GM21576 (cell line): ENCODE results near the gene PREB.

Experiments used
- ATAC-seq: cut with Tn5 transposase; IDR thresholded peaks from one replicate; pipeline ENCODE4 v1.9.1; 2021; ENCODE audit warnings: mild to moderate bottlenecking, moderate library complexity; ENCODE audit not compliant: unreplicated experiment

Gene PREB

DNA sequence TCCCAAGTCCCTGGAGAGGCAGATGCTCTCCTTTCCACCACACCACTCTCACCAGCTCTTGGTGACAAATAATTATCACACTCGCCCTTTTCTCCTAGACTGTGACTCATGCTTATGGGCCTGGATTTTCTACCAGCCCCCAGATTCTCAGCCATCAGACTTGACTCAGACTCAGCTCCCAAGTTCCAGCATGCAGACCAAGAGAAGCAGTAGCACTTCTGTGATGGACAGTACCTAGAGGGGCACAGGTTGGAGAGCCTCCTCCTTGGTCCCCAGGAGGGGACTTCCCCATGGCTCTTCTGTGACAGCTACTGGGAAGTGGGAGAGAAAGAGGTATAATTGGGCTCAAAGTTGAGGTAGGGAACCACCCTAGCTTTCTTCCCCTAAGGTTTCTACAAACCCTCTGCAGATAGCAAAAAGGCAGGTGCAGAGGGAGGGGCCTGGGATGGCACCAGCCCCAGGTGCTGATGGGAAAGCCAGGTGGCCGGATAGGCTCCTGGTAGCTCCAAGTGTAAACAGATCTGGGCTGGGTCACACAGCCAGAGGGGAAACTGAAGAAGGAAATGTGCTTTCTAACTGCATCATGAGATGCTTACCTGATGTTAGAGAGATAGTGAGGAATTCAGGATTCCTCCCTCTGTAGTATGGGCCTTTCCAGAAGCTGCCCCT, 18.5 kb upstream of the PREB start:
- no peak for ATAC-seq

DNA sequence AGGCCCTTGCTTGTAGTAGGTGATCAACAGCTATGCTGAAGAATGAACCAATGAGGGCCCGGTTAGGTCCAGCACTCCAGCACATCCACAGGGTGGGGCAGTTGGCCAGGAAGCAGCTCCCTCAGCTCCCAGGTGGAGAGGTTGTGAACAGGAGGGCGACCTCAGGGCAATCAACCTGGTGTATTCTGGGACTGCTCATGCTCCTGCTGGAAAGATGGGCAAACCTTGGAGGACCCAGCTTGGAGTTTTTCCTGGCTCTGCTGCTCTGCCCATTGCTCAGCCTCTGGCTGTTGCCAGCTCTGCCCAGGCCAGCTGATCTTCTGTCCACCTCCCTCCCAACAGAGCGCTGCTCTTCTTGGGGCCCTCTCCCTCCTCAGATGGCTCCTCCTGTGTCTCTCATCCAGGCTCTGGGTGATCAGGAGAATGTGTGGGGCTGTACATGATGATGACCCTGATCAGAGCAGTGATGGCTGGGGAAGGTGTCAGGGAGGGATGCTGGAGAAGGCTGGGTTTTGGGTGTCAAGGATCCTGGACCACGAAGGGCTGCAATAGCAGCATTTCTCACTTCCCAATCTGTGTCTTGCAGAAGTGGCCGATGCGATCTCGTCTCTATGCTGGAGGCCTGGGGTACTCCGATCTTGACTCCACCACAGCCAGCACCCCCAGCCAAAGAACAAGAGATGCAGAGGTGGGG, 17.8 kb upstream of the PREB start:
- no peak for ATAC-seq

DNA sequence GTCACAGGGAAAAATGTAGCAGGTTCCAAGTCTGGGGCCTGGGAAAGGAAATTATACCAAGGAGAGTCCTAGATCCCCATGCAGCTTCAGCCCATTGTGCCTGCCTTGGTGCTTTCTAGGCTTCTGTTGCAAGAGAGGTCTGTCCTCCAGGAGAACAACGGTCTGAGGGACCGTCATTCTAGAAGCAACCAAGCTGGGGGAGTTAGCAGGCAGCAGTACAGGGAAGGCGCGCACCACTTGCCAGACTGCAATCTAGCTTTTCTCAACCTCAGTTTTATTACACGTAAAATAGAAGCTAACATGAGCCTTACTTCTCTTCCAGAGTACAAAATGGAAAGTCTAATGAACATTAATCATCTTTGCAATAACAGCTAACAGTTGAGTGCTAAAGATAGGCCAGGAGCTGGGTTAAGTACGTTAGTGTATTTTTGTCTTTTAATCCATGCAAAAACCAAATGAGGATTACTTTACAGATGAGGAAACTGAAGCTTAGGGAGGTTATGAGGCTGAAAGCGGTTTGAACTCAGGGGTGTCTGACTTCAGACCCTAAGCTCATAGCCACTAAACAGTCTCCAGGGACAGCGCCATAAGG, 16.3 kb upstream of the PREB start:
- ATAC-seq: no peak

DNA sequence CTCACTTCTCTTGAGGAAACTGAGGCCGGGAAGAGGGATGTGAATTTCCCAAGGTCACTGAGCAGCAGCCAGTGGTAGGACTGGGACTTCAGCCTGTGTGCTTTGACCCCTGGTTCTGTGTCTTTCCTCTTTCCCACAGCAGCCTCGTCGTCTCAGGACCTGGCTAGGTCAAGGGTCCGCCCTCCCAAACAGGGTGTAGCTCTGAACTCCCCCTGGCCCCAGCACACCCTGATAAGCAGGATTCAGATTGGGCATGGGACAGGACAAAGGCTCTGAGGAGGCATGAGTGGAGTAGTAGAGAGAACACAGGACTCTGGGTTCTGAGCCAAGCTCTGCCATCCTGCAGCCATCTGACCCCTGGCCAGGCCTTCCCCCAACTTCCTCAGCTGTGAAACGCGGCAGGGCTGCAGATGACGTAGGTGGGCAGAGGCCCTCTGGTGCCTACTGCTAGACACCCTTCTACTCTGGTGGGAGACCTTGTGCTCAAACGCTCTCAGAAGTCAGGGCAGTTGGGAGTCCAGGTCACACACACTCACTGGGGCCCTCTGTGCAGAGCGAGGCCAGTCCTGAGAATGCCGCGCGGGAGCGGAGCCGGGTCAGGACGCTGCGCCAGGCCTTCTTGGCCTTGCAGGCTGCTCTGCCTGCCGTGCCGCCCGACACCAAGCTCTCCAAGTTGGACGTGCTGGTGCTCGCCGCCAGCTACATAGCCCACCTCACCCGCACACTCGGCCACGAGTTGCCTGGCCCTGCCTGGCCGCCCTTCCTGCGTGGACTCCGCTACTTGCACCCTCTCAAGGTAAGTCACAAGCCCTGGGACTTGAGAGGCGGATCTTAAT, 15.4 kb upstream of the PREB start:
- no peak for ATAC-seq

DNA sequence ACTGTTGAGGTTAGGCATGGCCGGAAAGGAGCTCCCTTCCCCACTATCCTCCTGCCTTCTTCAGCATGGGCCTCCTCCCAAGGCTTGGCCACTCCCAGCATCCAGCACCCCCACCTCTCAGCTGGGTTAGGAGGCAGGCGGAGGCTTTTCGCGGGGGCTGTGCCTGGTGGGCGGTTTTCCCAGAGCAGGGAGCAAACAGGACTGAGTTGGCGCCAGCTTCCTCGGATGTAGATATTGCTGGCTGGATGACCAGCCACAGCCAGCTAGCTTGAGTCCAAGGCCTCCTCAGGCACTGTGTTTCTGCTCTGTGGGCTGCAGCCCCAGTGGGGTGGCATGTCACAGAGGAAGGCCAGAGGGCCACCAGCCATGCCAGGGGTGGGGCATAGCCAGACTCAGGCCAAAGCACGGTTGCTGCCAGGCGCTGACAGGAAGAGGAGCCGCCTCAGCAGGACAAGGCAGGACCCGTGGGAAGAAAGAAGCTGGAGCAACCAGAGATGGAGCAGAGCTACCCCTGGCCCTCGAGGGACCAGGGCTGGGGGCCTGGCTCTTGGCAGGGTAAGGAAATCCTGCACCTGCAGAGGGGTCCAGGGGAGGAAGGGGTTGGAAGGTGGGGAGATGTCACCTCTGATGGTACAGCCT, 14.5 kb upstream of the PREB start, which contains the start of gene TCF23:
Gene TCF23, plus strand, starts transcription at position 204 of the 639 bp plus-strand sequence. Its CDS starts 130 bp downstream, at position 334.
- no peak for ATAC-seq

DNA sequence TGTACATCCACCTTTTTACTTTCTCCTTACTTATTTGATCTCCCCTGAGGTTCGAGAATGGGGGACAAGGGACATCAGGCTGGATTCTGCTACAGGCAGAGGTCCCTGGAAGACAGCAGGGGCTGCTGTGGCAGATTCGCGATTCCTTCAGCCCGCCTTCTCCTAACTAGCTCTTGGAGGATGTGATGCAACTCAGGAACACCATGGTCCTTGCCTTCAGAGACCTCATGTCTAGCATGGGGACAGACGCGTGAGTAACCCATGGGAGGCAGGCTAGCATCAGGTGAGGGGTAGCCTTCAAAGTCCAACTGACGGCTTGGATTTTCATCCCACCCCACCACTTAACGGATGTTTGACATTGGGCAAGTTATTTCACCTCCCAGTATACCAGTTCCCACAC, 13.5 kb upstream of the PREB start:
- ATAC-seq: no peak

DNA sequence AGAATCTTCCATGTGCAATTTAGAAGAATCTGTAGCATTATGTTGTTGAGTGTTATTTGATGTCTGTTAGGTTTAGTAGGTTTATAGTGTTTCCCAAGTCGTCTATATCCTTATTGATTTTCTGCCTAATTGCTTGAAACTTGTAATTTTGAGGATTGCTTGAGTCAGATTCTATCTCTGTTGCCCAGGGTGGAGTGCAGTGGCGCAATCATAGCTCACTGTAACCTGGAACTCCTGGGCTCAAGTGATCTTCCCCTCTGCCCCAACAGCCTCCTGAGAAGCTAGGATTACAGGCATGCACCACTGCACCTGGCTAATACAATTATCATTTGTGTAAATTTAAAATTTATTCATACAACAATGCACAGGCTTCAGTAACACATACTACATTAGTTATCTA, 11.2 kb upstream of the PREB start:
- ATAC-seq: no peak

DNA sequence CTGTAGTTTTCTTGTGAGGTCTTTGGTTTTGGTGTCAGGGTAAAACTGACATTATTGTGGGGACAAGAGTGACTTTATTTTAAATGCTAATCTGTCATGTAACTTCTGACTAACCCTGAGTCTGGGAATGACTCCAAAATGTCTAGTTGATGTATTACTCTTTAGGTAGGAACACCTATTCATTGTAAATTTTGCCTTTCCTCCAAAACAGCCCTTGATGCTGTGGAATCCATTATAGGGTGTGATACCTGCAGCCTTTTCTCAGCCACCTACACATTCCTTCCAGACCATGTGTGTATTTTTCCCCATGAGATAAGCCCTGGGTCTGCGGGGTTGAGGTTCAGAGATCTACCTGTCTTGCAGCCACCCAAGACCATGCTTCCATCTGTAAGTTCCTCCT, 8.8 kb upstream of the PREB start:
- no peak for ATAC-seq

DNA sequence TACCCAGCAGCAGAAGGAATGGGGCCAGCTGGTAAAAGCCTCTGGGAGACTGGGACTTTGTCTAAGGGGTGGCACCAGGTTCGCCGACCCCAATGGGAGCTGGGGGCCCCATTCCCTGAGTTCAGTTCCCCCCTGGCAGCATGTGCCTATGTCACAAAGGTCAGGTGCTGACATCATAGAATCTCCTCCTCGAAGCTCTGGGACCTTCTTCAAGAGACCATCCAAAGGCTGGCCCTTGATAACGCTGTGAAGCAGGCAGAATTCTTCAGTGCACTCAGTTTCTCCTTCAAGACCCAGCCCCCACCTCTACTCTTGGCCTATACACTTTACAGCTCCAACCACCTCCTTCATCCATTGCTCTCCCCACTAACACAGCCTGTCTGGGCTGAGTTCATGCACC, 4.9 kb upstream of the PREB start, which contains the start of gene PRR30:
Gene PRR30, minus strand, starts transcription at position 101 of the 400 bp plus-strand sequence. CDS start 1,081 bp downstream, outside the sequence.
- no peak for ATAC-seq

DNA sequence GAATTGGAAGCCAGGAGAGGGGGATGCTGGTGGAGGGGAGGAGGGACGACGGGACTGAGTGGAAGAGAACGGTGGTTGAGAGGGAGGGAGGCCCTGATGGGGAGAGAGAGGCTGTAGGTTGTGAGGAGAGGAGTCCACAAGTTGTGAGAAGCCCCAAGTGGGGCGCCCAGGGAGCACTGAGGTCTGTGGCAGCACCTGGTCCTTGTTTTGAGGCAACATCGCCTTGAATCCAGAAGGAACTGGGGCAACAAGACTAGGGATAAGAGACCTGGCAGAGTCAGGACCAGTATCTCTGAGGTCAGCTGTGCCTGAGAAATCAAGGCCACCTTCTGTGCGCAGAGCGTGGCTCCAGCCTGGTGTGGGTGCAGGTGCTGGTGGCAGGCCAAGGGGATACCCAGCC, 3.7 kb upstream of the PREB start:
- no peak for ATAC-seq

DNA sequence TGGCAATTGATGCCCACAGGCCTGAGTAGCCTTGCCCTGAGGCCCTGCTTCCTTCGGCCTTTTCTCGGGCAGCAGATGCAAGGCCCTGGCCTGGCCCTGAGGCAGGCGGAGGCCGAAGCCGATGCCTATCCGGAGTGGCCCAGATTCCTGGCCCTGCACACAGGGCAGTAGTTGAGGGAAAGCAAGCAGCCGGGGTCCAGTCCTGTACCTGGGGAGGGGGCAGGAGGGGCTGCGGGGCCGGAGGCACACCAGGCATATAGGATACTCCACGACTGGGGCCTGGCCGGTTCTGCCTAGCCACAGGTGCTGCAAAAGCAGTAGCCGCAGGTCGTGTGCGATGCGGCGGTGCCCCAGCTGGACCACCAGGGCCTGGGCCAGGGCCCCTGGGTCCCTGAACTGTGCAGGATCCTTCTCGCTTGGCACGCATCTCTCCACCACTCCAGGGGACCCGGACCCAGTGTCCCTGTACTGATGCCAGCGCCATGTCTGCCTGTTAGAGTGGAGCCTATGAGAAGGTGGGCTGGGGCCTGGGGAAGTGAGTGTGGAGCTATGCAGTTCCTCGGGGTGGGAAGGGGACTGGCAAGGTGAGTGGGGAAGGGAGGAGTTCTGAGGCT, 3.0 kb upstream of the PREB start:
- no peak for ATAC-seq

DNA sequence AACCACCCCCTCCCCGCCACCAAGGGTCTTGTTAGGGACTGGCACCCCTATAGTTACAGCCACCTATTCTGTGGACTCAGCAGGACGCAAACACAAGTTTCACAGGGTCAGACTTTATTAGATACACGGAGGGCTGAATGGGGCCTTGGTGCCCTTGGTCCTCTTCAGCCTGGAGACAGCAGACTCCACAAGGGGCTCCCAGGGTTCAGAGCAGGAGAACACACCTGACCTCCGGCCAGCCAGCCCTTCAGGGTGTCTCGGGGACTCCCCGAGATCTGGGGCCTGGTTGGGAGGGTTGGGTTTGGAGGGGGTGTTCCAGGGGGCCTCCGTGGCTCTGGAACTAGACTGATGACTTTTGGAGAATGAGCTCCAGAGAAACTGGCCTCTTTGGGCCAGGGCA, 2.3 kb upstream of the PREB start:
- ATAC-seq: no peak

DNA sequence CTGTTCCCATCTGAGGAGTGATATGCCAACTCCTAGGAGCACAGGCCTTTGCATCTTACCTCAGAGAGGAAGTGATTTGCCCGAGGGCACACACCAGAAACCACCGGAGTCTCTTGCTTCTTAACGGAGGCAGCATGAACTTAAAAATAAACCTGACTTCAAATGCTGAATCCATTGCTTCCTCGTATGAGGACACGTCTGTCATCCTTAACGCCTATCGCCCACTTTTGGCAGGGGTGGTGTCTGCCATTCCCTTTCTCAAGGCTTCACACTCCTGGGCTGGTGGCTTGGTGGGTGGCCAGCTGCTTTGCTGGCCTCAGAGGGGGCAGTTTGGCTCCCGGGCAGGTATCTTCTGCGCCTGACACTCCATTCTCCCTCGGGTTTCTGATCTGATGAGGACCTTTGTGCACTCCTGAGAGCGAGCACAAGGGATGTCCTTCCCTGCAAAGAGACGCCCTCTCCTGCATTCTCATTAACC, 1.1 kb upstream of the PREB start:
- ATAC-seq: no peak

DNA sequence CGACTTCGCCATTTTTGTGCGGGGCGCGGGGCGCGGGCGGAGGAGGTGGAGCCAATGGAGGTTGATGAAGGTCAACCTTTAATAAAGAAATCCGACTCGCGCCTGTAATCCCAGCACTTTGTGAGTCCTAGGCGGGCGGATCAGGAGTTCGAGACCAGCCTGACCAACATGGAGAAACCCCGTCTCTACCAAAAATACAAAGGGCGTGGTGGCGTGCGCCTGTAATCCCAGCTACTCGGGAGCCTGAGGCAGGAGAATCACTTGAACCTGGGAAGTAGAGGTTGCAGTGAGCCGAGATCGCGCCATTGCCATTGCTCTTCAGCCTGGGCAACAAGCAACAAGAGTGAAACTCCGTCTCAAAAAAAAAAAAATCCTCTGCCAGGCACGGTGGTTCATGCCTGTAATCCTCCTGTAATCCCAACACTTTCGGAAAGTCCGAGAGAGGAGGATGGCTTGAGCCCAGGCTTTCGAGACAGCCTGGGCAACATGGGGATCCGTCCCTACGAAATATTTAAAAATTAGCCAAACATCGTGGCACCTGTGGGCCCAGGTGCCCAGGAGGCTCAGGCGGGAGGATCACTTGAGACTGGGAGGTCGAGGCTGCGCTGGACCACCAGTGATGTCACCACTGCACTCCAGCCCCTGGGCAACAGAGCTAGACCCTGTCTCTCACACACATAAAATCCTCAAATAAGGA, 493 bp upstream of the PREB start:
- ATAC-seq: no peak

DNA sequence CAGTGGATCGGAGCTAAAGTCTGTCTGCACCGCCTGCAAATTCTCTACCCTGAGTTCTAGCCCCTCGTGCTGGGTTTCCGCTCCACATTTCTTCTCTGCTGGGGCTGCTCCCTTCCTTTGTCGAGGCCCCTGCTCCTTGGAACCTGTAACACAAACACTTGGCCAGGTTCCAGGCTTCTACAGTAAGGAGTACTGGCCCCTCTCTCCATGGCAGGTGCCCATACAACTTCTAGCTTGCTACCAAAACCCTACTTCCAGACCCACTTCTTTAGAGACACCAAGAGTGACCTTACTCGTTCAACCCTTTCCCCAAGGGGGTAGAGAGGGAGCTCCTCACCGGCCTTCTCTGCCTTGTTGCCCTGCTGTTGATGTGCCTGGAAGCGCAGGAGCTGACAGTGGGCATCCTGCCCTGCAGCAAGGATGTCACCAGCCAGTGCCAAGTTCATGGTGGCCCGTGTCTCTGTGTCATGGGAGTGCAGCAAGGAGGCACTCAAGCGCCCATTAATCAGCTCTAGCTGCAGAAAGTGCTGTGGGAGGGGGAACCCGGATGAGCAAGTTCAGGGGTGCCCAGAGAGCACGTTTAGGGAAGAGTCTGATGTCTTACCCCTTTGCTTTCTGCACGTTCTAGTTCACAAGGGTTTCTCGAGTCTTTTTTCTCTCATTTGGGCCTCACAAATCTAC, 1.1 kb downstream of the PREB start:
- no peak for ATAC-seq

DNA sequence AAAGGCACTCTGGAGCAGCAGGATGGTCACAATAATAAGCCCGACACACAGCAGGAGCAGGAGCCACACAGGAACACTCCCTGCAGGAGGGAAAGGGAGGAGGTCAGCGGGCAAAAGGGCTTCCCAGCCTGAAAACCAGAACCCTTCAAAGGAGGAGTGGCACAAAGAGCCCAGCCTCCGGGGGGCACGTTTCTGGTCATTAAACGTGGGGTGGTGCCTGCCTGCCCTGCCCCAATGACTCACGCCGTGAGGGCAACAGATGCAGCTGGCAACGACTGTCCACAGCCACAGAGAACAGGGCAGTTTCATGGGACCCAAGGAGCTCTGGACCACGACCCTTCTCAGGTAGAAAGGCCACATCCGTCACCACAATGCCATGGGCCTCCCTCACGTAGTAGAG, 3.0 kb downstream of the PREB start:
- no peak for ATAC-seq

DNA sequence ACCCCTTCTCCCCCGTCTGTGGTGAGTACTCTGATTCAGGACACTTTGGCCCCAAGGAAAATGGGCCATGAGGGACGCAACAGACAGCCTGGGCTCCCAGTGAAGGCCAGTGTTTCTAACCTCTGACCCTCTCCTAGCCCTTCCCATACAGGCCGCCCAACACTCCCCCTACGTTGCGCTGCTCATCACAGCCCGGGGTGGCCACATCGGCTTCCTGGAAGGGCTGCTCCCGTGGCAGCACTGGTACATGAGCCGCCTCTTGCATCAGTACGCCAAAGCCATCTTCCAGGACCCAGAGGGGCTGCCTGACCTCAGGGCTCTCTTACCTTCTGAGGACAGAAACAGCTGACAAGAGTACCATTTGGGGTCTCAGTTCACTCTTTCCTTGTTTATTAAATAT, 4.0 kb downstream of the PREB start:
- no peak for ATAC-seq

DNA sequence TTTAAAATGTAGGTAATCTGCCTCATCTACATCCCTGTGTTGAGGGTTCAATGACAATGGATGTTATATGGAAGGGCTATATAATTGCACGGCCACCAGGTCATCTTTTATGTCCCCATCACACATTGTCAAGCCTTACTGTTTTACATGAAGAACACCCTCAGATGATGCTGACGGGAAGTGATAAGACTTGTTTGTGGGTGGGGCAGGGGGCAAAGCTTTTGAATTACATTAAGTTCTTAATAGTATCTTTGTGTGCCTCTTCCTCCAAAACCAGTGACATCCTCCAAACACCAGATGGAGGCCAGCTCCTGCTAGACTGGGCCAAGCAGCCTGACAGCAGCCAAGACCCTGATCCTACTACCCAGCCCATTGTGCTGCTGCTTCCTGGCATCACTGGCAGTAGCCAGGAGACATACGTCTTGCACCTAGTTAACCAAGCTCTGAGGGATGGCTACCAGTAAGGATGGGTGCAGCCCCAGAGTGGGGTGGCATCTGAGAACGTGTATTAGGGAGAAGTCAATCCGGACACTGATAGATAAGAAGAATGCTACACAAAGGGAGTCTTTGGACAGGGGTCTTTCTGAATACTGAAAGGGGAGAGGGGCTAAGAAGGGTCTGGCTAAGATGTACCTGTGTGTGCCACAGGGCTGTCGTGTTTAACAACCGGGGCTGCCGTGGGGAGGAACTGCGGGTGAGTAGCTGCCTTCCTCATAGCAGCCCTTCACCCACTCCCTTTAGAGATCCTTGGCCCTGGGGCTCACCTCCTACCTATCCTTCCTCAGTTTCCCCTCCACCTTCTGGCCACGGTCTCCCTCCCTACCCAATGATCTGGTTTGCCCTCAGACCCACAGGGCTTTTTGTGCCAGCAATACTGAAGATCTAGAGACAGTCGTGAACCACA, 5.5 kb downstream of the PREB start:
- ATAC-seq: no peak
